ENCODE data around the gene GGT6.

- TF ChIP-seq, protein P1, sequence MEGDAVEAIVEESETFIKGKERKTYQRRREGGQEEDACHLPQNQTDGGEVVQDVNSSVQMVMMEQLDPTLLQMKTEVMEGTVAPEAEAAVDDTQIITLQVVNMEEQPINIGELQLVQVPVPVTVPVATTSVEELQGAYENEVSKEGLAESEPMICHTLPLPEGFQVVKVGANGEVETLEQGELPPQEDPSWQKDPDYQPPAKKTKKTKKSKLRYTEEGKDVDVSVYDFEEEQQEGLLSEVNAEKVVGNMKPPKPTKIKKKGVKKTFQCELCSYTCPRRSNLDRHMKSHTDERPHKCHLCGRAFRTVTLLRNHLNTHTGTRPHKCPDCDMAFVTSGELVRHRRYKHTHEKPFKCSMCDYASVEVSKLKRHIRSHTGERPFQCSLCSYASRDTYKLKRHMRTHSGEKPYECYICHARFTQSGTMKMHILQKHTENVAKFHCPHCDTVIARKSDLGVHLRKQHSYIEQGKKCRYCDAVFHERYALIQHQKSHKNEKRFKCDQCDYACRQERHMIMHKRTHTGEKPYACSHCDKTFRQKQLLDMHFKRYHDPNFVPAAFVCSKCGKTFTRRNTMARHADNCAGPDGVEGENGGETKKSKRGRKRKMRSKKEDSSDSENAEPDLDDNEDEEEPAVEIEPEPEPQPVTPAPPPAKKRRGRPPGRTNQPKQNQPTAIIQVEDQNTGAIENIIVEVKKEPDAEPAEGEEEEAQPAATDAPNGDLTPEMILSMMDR (IDR thresholded peaks at IDR 0.05; ENCODE audit: insufficient read depth, low read depth, low read length), result no peak
- TF ChIP-seq EZH2 (IDR thresholded peaks at IDR 0.05; ENCODE audit: insufficient read depth, low read length), result no peak
Measured at GRCh38 chr17:4523946-4524345, 36.4 kb downstream of the GGT6 start.

All from astrocyte (in vitro differentiated cells and primary cell).